Measurements from ENCODE around the gene CFAP44. TPM values are rescaled to one million over a fixed set of nuclear protein-coding genes. Genes with fewer than 3 reads are reported as not detected.
"Not testable (repeated sequence)": the region's sequence is repeated elsewhere in the genome, so short reads cannot be mapped to it uniquely, and the experiment has no call there.

The CFAP44 gene, protein sequence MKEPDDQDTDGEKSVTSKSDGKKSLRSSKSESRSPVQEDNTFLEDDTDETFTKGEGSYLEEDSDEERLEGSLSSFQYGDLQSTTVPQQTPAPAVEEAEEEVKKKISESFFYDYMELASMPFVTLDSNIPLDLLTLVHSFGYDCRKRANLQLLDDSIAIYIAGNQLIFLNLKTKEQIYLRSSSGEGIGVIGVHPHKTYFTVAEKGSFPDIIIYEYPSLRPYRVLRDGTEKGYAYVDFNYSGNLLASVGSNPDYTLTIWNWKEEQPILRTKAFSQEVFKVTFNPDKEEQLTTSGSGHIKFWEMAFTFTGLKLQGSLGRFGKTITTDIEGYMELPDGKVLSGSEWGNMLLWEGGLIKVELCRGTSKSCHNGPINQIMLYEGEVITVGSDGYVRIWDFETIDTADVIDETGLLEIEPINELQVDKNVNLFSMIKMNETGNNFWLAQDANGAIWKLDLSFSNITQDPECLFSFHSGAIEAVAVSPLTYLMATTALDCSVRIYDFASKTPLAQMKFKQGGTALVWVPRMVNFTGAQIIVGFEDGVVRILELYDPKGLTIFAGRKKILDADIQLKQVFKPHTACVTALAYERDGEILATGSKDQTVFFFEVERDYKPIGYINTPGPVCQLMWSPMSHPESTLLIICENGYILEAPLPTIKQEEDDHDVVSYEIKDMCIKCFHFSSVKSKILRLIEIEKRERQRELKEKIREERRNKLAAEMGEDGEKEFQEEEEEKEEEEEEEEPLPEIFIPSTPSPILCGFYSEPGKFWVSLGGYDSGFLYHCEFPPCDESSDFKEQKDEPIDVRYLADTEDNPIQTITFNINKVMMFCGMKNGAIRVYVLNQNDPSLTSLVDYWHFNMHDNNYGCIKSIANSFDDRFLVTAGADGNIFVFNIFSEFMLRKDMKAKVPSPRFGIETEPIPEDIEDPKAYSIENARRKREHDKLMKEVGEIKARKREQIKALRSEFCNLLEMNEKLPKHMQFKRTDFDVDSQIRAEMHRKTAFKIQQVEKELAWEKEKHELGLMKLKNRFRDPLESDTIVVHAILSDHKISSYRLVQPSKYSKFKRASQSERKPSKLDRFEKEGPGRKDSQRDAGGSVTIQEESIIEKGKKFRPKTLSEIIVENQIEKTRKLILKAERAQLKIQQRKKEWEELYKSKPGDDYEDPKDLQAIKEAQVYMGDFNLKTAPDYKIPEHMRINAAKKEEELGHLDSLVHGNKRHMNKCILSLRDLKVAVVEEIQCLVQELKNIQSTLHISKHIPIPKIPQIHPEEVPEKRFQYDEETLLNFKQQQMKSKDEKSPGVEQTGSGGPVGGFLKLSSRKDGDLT (N-terminal part only)
- total RNA-seq (2012; rRNA removed): 2.0 and 2.8 TPM in 2 replicates

GRCh38 chr3:113441051-113441770, at the start of gene CFAP44:
TSS of gene CFAP44 (minus strand) at chr3:113441493. CDS start at chr3:113433664, 7,829 bp downstream.
- peaks cover 4% of the 10 kb centered on the region for H3K36me3 ChIP-seq (ENCODE audit: insufficient read depth, low read length)
- no peak within 1 kb of the TSS for H3K4me2 ChIP-seq (ENCODE audit: low read length)
- H3K9ac ChIP-seq (ENCODE audit: low read depth, low read length): no peak within 1 kb of the TSS
- no peak within 1 kb of the TSS for H3K4me3 ChIP-seq (ENCODE audit: low read length)
- H3K27me3 ChIP-seq (ENCODE audit: control insufficient read depth, insufficient read depth, low read length): no peaks in the 10 kb centered on the region
- H3K9me3 ChIP-seq (replicated peaks; ENCODE audit: low read length): no peaks in the 10 kb centered on the region
- peaks cover 9% of the 10 kb centered on the region for H3K4me1 ChIP-seq (ENCODE audit: control insufficient read depth, insufficient read depth, low read length)

DNA sequence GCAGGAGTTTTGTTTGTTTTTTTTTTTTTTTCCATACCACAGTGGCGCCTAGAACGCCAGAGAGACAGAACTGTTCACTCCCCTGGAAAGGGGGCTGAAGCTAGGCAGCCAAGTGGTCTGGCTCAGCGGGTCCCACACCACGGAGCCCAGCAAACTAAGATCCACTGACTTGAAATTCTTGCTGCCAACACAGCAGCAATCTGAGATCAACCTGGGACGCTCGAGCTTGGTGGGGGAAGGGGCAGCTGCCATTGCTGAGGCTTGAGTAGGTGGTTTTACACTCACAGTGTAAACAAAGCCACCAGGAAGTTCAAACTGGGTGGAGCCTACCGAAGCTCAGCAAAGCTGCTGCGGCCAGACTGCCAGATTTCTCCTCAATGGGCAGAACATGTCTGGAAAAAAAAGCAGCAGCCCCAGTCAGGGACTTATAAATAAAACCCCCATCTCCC, 43.9 kb upstream of the CFAP44 start:
- no peaks in the 10 kb centered on the region for H3K36me3 ChIP-seq (ENCODE audit: insufficient read depth, low read length)
- H3K4me1 ChIP-seq (ENCODE audit: control insufficient read depth, insufficient read depth, low read length): no peaks in the 10 kb centered on the region
- no peak overlapping the region for H3K4me2 ChIP-seq (ENCODE audit: low read length)
- no peaks in the 10 kb centered on the region for H3K9me3 ChIP-seq (replicated peaks; ENCODE audit: low read length)
- no peaks in the 10 kb centered on the region for H3K27me3 ChIP-seq (ENCODE audit: control insufficient read depth, insufficient read depth, low read length)
- no peak overlapping the region for H3K4me3 ChIP-seq (ENCODE audit: low read length)
- no peak overlapping the region for H3K9ac ChIP-seq (ENCODE audit: low read depth, low read length)

- Histone ChIP-seq H3K4me1 (ENCODE audit: control insufficient read depth, insufficient read depth, low read length) (no peaks in the 10 kb centered on the region), H3K27me3 (ENCODE audit: control insufficient read depth, insufficient read depth, low read length) (no peaks in the 10 kb centered on the region), H3K36me3 (ENCODE audit: insufficient read depth, low read length) (peaks cover 8% of the 10 kb centered on the region), H3K9ac (ENCODE audit: low read depth, low read length) (no peak overlapping the region), H3K4me2 (ENCODE audit: low read length) (no peak overlapping the region), H3K9me3 (replicated peaks; ENCODE audit: low read length) (no peaks in the 10 kb centered on the region), H3K4me3 (ENCODE audit: low read length) (no peak overlapping the region)
Observed at GRCh38 chr3:113468539-113468938, 27.2 kb upstream of the CFAP44 start.

- H3K9ac ChIP-seq (ENCODE audit: low read depth, low read length): no peak overlapping the region
Observed at GRCh38 chr3:113461488-113461887, 20.2 kb upstream of the CFAP44 start.

DNA sequence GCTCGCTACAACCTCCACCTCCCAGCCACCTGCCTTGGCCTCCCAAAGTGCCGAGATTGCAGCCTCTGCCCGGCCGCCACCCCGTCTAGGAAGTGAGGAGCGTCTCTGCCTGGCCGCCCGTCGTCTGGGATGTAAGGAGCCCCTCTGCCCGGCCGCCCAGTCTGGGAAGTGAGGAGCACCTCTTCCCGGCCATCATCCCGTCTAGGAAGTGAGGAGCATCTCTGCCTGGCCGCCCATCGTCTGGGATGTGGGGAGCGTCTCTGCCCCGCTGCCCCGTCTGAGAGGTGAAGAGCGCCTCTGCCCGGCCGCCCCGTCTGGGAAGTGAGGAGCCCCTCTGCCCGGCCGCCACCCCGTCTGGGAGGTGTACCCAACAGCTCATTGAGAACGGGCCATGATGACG, 17.3 kb upstream of the CFAP44 start:
- H3K4me3 ChIP-seq (ENCODE audit: low read length); H3K9me3 ChIP-seq (replicated peaks; ENCODE audit: low read length); H3K36me3 ChIP-seq (ENCODE audit: insufficient read depth, low read length); H3K4me2 ChIP-seq (ENCODE audit: low read length); H3K4me1 ChIP-seq (ENCODE audit: control insufficient read depth, insufficient read depth, low read length); H3K9ac ChIP-seq (ENCODE audit: low read depth, low read length); H3K27me3 ChIP-seq (ENCODE audit: control insufficient read depth, insufficient read depth, low read length): not testable (repeated sequence)

More at GRCh38 chr3:113461488-113461887, 20.2 kb upstream of the CFAP44 start:
- Histone ChIP-seq H3K27me3 (ENCODE audit: control insufficient read depth, insufficient read depth, low read length) (no peaks in the 10 kb centered on the region), H3K4me2 (ENCODE audit: low read length) (no peak overlapping the region), H3K4me3 (ENCODE audit: low read length) (no peak overlapping the region), H3K4me1 (ENCODE audit: control insufficient read depth, insufficient read depth, low read length) (no peaks in the 10 kb centered on the region), H3K36me3 (ENCODE audit: insufficient read depth, low read length) (peaks cover 4% of the 10 kb centered on the region), H3K9me3 (replicated peaks; ENCODE audit: low read length) (no peaks in the 10 kb centered on the region)

- Histone ChIP-seq H3K27me3 (ENCODE audit: control insufficient read depth, insufficient read depth, low read length) (no peaks in the 10 kb centered on the region), H3K9ac (ENCODE audit: low read depth, low read length) (no peak overlapping the region), H3K4me1 (ENCODE audit: control insufficient read depth, insufficient read depth, low read length) (no peaks in the 10 kb centered on the region), H3K4me3 (ENCODE audit: low read length) (no peak overlapping the region), H3K4me2 (ENCODE audit: low read length) (no peak overlapping the region), H3K9me3 (replicated peaks; ENCODE audit: low read length) (no peaks in the 10 kb centered on the region), H3K36me3 (ENCODE audit: insufficient read depth, low read length) (no peaks in the 10 kb centered on the region)
Observed at GRCh38 chr3:113455446-113455845, 14.2 kb upstream of the CFAP44 start.

DNA sequence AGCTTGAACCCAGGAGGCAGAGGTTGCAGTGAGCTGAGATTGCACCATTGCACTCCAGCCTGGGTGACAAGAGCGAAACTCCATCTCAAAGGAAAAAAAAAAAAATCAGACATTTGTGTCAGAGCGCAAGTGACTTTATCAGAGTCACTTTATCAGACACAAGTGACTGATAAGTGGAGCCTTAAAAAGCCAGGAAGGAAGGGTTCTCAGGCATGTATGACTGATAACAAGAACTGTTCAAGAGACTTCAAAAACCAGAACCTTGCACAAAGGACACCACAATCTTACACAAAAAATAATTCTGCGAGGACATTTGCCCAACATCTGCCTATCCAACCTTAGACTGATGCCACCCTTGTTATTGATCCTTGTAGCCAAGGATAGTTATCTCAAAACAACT, 13.3 kb upstream of the CFAP44 start:
- Histone ChIP-seq H3K4me3 (ENCODE audit: low read length) (no peak overlapping the region), H3K9me3 (replicated peaks; ENCODE audit: low read length) (no peaks in the 10 kb centered on the region), H3K9ac (ENCODE audit: low read depth, low read length) (no peak overlapping the region), H3K36me3 (ENCODE audit: insufficient read depth, low read length) (no peaks in the 10 kb centered on the region), H3K4me1 (ENCODE audit: control insufficient read depth, insufficient read depth, low read length) (no peaks in the 10 kb centered on the region), H3K4me2 (ENCODE audit: low read length) (no peak overlapping the region), H3K27me3 (ENCODE audit: control insufficient read depth, insufficient read depth, low read length) (no peaks in the 10 kb centered on the region)

GRCh38 chr3:113454057-113454456, 12.8 kb upstream of the CFAP44 start:
- no peaks in the 10 kb centered on the region for H3K27me3 ChIP-seq (ENCODE audit: control insufficient read depth, insufficient read depth, low read length)
- no peak overlapping the region for H3K4me3 ChIP-seq (ENCODE audit: low read length)
- H3K9ac ChIP-seq (ENCODE audit: low read depth, low read length): no peak overlapping the region
- H3K9me3 ChIP-seq (replicated peaks; ENCODE audit: low read length): no peaks in the 10 kb centered on the region
- no peaks in the 10 kb centered on the region for H3K36me3 ChIP-seq (ENCODE audit: insufficient read depth, low read length)
- H3K4me1 ChIP-seq (ENCODE audit: control insufficient read depth, insufficient read depth, low read length): no peaks in the 10 kb centered on the region
- H3K4me2 ChIP-seq (ENCODE audit: low read length): no peak overlapping the region

- H3K4me1 ChIP-seq (ENCODE audit: control insufficient read depth, insufficient read depth, low read length): no peaks in the 10 kb centered on the region
- H3K36me3 ChIP-seq (ENCODE audit: insufficient read depth, low read length): peaks cover 3% of the 10 kb centered on the region
- no peaks in the 10 kb centered on the region for H3K27me3 ChIP-seq (ENCODE audit: control insufficient read depth, insufficient read depth, low read length)
- H3K4me2 ChIP-seq (ENCODE audit: low read length): no peak overlapping the region
- no peak overlapping the region for H3K4me3 ChIP-seq (ENCODE audit: low read length)
- H3K9ac ChIP-seq (ENCODE audit: low read depth, low read length): no peak overlapping the region
- H3K9me3 ChIP-seq (replicated peaks; ENCODE audit: low read length): no peaks in the 10 kb centered on the region
Observed at GRCh38 chr3:113450911-113451310, 9.6 kb upstream of the CFAP44 start.

GRCh38 chr3:113439606-113440005, 1.7 kb downstream of the CFAP44 start:
- no peaks in the 10 kb centered on the region for H3K9me3 ChIP-seq (replicated peaks; ENCODE audit: low read length)
- H3K27me3 ChIP-seq (ENCODE audit: control insufficient read depth, insufficient read depth, low read length): no peaks in the 10 kb centered on the region
- H3K9ac ChIP-seq (ENCODE audit: low read depth, low read length): no peak overlapping the region
- no peaks in the 10 kb centered on the region for H3K36me3 ChIP-seq (ENCODE audit: insufficient read depth, low read length)
- no peak overlapping the region for H3K4me2 ChIP-seq (ENCODE audit: low read length)
- H3K4me1 ChIP-seq (ENCODE audit: control insufficient read depth, insufficient read depth, low read length): peaks cover 9% of the 10 kb centered on the region
- no peak overlapping the region for H3K4me3 ChIP-seq (ENCODE audit: low read length)

Data from skeletal muscle satellite cell (primary cell).